Measurements from ENCODE around the gene ECD. TPM values are rescaled to one million over a fixed set of nuclear protein-coding genes. Genes with fewer than 3 reads are reported as not detected.

ECD gene
- polyA plus RNA-seq, 1 of the 3 experiments (the other 2 are of a cell fraction): 21.4 TPM

DNA sequence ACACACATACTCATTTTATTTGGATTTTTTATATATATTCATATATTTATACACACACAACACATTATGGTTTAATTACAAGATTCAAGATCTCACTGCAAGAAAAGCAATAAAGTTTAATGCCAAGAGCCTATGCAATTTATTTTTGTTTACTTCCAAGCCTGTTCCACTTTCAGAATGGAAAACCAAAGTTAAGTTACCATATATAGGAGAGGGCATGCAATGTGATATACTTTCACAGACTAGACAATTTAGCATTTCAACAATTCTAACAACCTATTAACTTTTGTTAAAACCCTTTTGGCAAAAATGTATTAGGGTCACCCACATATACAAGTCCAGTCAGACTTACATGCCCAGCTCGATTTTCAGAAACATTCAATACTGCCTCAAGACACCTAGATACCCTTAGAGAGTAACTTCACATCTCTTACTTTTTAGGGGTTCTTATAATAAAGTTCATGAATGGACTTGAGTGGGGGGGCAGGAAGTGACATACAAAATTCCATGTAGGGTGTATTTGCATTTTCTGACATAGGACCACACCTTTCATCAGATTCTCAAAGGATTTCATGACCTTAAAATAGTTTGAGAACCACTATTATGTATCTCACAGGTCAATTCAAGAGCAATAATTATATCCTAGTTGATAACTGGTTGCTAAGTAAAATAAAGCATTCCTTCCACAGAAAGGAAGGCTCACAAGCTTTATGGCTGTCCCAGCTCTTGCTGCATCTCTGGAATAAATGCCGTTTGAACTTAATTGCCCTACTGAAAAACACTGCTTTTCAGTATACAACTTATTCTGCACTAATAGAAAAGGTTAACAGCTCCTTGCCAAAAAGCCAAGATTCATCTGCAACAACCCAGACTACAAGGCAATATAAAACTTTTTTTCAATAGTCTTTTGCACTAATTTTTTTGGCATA, 73.6 kb downstream of the ECD start (continued):
- TF ChIP-seq, protein P1, sequence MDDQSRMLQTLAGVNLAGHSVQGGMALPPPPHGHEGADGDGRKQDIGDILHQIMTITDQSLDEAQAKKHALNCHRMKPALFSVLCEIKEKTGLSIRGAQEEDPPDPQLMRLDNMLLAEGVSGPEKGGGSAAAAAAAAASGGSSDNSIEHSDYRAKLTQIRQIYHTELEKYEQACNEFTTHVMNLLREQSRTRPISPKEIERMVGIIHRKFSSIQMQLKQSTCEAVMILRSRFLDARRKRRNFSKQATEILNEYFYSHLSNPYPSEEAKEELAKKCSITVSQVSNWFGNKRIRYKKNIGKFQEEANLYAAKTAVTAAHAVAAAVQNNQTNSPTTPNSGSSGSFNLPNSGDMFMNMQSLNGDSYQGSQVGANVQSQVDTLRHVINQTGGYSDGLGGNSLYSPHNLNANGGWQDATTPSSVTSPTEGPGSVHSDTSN (IDR thresholded peaks at IDR 0.05): no peak
- no peak for TF ChIP-seq FOSL2 (IDR thresholded peaks at IDR 0.05; ENCODE audit: borderline replicate concordance, low read depth)
- no peak for TF ChIP-seq TEAD4 (IDR thresholded peaks at IDR 0.05; ENCODE audit: borderline replicate concordance, insufficient read depth)

DNA sequence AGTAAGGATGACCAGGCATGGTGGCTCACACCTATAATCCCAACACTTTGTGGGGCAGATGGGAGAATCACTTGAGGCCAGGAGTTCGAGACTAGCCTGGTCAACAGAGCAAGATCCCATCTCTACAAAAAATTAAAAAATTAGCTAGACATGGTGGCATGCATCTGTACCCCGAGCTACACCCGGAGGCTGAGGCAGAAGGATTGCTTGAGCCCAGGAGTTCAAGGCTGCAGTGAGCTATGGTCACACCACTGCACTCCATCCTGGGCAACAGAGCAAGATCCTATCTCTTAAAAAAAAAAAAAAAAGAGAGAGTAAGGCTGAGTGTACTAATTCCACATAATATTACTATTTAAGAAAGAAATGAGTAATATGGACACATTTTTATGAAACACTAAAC, 75.0 kb downstream of the ECD start:
- no peak overlapping the region for H3K27ac ChIP-seq (ENCODE audit: low read depth in 2 of 2, low read length in 1 of 2)
- no peak overlapping the region for H2AFZ ChIP-seq (ENCODE audit: low read depth)
- H3K27me3 ChIP-seq (ENCODE audit: insufficient read depth): no peaks in the 10 kb centered on the region
- POLR2A ChIA-PET: no interaction called here
- 92% methylated on average over 3 of the region's 3 CpGs for WGBS (ENCODE audit: low lambda C conversion rate)
- TF ChIP-seq, protein P2, sequence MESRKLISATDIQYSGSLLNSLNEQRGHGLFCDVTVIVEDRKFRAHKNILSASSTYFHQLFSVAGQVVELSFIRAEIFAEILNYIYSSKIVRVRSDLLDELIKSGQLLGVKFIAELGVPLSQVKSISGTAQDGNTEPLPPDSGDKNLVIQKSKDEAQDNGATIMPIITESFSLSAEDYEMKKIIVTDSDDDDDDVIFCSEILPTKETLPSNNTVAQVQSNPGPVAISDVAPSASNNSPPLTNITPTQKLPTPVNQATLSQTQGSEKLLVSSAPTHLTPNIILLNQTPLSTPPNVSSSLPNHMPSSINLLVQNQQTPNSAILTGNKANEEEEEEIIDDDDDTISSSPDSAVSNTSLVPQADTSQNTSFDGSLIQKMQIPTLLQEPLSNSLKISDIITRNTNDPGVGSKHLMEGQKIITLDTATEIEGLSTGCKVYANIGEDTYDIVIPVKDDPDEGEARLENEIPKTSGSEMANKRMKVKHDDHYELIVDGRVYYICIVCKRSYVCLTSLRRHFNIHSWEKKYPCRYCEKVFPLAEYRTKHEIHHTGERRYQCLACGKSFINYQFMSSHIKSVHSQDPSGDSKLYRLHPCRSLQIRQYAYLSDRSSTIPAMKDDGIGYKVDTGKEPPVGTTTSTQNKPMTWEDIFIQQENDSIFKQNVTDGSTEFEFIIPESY (IDR thresholded peaks at IDR 0.05; ENCODE audit: borderline replicate concordance, low read depth): no peak
- TF ChIP-seq GABPA (IDR thresholded peaks at IDR 0.05; ENCODE audit: low read depth) (no peak), RCOR1 (IDR thresholded peaks at IDR 0.05; ENCODE audit: low read length) (no peak)
- H3K79me2 ChIP-seq (ENCODE audit: insufficient read depth): peaks cover 79% of the 10 kb centered on the region
- no peak overlapping the region for H3K9ac ChIP-seq
- H3K9me3 ChIP-seq: no peaks in the 10 kb centered on the region
- no peak overlapping the region for H3K4me3 ChIP-seq (ENCODE audit: low read depth in 2 of 2, low read length in 1 of 2)
- H4K20me1 ChIP-seq (ENCODE audit: insufficient read depth): 0 out of 2 replicates have a peak, but pooled peaks cover 6% of the 10 kb centered on the region
- H3K36me3 ChIP-seq (replicated peaks in 1 of 2; ENCODE audit: control insufficient read depth in 1 of 2, insufficient read depth in 2 of 2, low read length in 1 of 2): peaks cover 0 to 9% of the 10 kb centered on the region in 2 experiments
- H3K4me2 ChIP-seq: peak overlapping the region; percentile 53; the same call in 1 of the 2 replicates
- CTCF ChIA-PET: interaction anchor here (3.0 kb wide), 1 partner anchor 66 kb away, joined by 14 read pairs; no protein-coding TSS in a partner anchor
- H3K4me1 ChIP-seq (ENCODE audit: control insufficient read depth in 1 of 2, insufficient read depth in 2 of 2, low read depth in 1 of 2, low read length in 1 of 2): peaks cover 4 to 10% of the 10 kb centered on the region in 2 experiments; a peak in 3 of 4 replicates
- H3K9me2 ChIP-seq: no peaks in the 10 kb centered on the region
- H3F3A ChIP-seq (replicated peaks; ENCODE audit: insufficient read depth): peaks cover 33% of the 10 kb centered on the region
- DNase-seq: no peak

DNA sequence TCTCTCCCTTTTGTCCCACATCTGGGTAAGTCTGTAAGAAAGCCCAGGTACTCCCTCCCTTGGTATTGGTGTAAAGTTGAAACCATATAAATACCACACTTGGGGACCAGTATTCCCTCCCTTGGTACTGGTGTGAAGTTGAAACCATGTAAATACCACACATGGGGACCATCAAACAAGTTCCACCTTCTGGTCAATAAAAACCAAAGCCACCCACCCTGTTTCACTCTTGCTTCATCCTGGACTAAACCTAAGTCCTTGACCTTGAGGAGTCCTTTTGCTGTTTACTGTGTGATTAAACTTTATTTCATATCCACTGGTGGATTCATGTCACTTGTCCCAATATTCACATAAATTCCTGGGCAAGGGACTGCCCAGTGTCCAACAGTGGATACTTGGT, 79.5 kb downstream of the ECD start:
- H3K79me2 ChIP-seq (ENCODE audit: insufficient read depth): peaks cover 98% of the 10 kb centered on the region
- H3K4me2 ChIP-seq: no peak overlapping the region; the same call in 1 of the 2 replicates
- H3K27me3 ChIP-seq (ENCODE audit: insufficient read depth): no peaks in the 10 kb centered on the region
- peaks cover 14% of the 10 kb centered on the region for H3F3A ChIP-seq (replicated peaks; ENCODE audit: insufficient read depth)
- no peak overlapping the region for H2AFZ ChIP-seq (ENCODE audit: low read depth)
- DNase-seq: no peak
- H3K27ac ChIP-seq (ENCODE audit: low read depth in 2 of 2, low read length in 1 of 2): no peak overlapping the region
- no peak overlapping the region for H3K9ac ChIP-seq
- peaks cover 0 to 9% of the 10 kb centered on the region in 2 experiments for H3K36me3 ChIP-seq (replicated peaks in 1 of 2; ENCODE audit: control insufficient read depth in 1 of 2, insufficient read depth in 2 of 2, low read length in 1 of 2)
- CTCF ChIA-PET: no interaction called here
- peaks cover 0 to 9% of the 10 kb centered on the region in 2 experiments; a peak in 1 of 4 replicates for H3K4me1 ChIP-seq (ENCODE audit: control insufficient read depth in 1 of 2, insufficient read depth in 2 of 2, low read depth in 1 of 2, low read length in 1 of 2)
- no peak overlapping the region for H3K4me3 ChIP-seq (ENCODE audit: low read depth in 2 of 2, low read length in 1 of 2)
- peaks cover 23% of the 10 kb centered on the region; the same call in 1 of the 2 replicates for H4K20me1 ChIP-seq (ENCODE audit: insufficient read depth)
- POLR2A ChIA-PET: interaction anchor here (0.7 to 1.3 kb wide), 2 partner anchors 9 to 91 kb away, joined by 3 read pairs; no protein-coding TSS in a partner anchor
- H3K9me3 ChIP-seq: no peaks in the 10 kb centered on the region
- no peaks in the 10 kb centered on the region for H3K9me2 ChIP-seq
- TF ChIP-seq TEAD4 (IDR thresholded peaks at IDR 0.05; ENCODE audit: borderline replicate concordance, insufficient read depth) (no peak), EP300 (IDR thresholded peaks at IDR 0.05; ENCODE audit: borderline replicate concordance in 1 of 2, low read depth in 1 of 2, low read length in 1 of 2) (no peak), RFX5 (IDR thresholded peaks at IDR 0.05; ENCODE audit: low read length) (no peak), MEF2A (IDR thresholded peaks at IDR 0.05; ENCODE audit: borderline replicate concordance, low read depth) (no peak), MXI1 (IDR thresholded peaks at IDR 0.05; ENCODE audit: low read depth, low read length) (no peak), TCF12 (IDR thresholded peaks at IDR 0.05) (no peak), NRF1 (IDR thresholded peaks at IDR 0.05; ENCODE audit: low read depth, low read length) (no peak), NFIC (IDR thresholded peaks at IDR 0.05; ENCODE audit: borderline replicate concordance) (no peak), CHD2 (IDR thresholded peaks at IDR 0.05; ENCODE audit: low read length, partially characterized antibody) (no peak), GABPA (IDR thresholded peaks at IDR 0.05; ENCODE audit: low read depth) (no peak), GATA2 (CRISPR knock-in tag; IDR thresholded peaks at IDR 0.05) (no peak)
- TF ChIP-seq, protein P3, sequence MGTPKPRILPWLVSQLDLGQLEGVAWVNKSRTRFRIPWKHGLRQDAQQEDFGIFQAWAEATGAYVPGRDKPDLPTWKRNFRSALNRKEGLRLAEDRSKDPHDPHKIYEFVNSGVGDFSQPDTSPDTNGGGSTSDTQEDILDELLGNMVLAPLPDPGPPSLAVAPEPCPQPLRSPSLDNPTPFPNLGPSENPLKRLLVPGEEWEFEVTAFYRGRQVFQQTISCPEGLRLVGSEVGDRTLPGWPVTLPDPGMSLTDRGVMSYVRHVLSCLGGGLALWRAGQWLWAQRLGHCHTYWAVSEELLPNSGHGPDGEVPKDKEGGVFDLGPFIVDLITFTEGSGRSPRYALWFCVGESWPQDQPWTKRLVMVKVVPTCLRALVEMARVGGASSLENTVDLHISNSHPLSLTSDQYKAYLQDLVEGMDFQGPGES (IDR thresholded peaks at IDR 0.05; ENCODE audit: low read depth, low read length): no peak
- TF ChIP-seq, protein P1 (IDR thresholded peaks at IDR 0.05): no peak
